ACHN (cell line): Measurements from ENCODE around the gene CSNK2B.
A peak's percentile ranks its signal among the peaks of the same experiment; 100 is the strongest.

Experiments used
- DNase-seq: peaks from one replicate; pipeline ENCODE4 v3.0.0-alpha.2; 2015
- in situ Hi-C: cut with HindIII; loops from 2 replicates; pipeline ENCODE4 v1.10.0; 2017; ENCODE audit warnings: low sequenced_read_pairs, low pct_ligation_motif_present, low pct_unique_long_range_greater_than_20kb

The CSNK2B gene

DNA sequence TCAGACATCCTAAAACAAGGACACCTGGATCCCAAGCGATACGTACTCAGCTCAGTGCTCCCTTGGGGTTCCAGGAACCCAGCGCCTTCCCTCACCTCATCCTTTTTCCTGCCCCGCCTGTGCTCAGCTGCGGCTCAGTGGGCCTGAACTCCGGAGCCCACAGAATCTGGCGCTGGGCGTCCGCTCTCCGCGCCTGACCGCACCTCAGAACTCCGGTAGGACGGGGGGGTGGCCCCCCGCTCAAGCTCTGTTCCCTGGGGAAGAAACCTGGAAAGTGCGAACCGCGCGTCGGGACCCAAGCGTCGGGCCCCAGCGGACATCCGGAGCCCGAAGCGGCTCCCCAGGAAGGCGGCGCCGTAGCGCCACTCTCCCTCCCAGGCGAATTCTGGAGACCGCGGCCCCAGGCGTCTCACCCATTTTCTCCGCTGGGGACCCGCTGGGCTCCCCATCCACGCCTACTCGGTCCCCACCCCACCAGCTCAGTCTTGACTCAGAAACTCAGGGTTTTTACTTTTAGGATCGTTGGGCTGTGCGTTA, 15.3 kb downstream of the CSNK2B start:
- DNase-seq: peak; percentile 83
- in situ Hi-C loops: no loop called here

DNA sequence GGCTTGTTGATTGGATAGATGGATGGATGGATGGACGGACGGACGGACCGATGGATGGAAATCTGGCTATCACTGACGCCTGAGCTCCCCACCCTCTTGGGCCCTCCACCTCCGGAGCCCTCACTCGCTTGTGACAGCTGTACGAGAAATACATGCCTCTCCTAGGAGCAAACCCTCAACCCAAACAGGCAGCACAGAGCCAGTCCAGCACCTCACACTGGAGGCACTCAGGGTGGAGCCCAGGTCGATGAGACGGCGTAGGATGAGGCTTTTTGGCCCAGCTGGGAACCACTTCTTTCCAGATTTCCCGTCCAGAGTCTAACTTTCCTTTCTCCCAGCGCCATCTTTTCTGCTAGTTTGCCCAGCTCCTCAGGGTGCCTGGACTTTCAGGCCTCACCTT, 17.7 kb downstream of the CSNK2B start:
- in situ Hi-C loops: no loop called here

DNA sequence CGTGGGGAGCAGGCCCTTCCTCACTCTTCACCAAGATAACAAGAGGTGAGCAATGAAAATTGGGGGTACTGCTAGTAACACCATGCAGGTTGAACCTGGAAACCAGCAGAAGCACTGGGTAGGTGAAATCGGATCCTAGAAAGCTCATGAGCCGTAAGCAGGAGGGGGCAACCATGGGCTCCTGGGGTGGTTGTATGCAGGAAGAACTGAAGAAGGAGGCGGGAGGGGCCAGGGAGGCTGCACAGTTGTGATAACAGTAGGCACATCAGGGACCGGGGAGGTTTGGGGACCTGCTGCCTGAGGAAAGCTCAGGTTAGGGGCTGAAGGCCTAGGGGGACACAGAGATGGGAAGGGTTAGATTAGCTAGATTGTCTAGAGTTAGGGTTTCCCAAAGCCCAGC, 20.6 kb downstream of the CSNK2B start:
- in situ Hi-C loops: no loop called here
- no peak for DNase-seq

More for the DNA sequence above, 17.7 kb downstream of the CSNK2B start:
- no peak for DNase-seq

DNA sequence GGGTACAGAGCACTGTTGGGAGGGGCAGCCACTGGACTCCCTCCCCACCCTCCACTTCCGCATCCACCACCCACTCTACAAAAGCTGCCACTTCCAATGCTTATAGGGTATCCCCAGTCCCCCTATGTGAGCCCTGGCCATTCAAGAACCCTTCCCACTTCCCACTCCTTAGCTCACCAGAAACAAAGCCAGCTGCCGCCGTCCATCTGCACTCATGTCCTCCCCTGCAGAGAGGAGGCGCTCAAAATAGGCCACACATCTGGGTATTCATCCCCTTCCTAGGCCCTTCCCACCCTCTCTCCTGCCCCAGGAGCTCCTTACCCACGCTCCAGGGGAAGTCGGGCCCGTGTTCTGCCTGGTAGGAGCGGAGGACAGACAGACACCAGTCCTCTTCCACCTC, 21.4 kb downstream of the CSNK2B start:
- in situ Hi-C loops: no loop called here
- no peak for DNase-seq

DNA sequence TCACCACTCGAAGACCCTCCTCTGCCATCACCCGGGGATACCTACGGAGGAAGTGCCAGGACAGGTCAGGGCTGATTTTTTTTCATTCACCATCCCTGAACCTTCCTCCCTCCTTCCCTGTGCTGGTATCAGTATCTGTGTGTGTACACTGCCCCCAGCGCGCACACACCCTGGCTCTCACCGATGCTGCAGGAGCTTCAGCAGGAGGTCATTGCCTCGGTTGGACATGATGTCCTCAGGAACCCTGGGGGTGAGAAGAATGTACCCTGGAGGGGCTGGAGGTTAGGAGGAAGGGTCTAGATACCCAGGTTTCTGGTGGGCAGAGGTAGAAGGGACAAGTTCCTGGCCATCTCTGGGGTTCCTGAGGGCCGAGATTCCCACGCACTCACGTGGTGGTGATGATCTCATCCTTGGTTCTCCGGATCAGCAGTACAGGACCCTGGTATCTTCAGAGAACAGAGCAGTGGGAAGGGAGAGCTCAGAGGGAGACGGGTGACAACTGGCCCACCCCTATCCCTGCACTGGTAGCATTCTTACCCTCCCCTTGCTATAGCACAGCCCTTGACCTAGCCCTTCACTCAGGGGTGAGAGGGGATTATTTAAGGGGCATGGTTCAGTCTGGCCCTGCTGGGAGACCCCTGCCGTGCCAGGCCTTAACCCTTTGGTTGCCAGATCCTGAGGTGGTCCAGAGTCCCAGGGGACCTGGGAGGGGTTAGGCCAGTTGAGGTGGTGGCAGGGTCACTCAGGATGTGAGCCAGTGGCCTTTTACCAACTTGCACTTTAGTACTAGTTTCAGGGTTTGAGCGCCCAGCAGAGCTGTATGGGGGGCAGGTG, 22.2 kb downstream of the CSNK2B start:
- DNase-seq: no peak
- in situ Hi-C loops: no loop called here

DNA sequence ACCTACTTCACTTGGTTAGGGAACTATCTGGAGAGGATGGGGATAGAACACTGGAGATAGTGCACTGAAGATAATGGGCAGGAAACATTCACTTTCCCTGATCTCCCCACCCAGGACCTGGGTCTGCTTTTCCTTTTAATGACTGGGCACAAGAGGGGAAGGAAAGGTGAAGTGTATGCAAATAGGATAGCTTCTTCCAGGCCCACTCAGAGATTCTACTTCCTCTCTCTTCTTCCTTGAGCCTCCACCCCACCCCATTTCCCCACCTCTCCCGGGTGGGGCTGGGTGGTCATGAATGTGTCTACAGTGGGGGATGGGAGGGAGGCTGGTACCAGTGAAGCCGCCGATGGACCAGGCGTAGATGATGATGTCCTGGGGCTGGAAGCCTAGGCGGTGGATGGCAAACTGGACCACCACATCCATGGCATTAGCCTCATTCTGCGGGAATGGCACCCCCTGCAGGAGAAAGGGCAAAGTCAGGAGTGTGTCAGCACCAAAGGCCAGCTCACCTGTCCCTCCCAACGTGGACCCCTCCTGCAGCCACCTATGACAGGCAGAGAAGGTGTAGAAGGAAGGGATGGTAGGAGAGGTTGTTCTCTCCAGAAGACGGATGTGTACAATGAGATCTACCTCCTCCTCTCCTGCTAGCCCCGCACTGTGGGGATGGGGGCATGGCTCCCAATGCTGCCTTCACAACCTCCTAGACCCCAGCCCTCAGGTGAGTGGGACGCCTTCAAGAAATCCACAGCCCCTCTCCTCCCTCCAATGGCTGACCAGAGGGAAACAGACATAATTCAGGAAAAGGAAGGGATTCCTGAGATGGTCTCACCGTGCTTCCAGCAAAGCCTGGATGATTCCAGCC, 23.6 kb downstream of the CSNK2B start:
- in situ Hi-C loops: no loop called here
- DNase-seq: no peak

DNA sequence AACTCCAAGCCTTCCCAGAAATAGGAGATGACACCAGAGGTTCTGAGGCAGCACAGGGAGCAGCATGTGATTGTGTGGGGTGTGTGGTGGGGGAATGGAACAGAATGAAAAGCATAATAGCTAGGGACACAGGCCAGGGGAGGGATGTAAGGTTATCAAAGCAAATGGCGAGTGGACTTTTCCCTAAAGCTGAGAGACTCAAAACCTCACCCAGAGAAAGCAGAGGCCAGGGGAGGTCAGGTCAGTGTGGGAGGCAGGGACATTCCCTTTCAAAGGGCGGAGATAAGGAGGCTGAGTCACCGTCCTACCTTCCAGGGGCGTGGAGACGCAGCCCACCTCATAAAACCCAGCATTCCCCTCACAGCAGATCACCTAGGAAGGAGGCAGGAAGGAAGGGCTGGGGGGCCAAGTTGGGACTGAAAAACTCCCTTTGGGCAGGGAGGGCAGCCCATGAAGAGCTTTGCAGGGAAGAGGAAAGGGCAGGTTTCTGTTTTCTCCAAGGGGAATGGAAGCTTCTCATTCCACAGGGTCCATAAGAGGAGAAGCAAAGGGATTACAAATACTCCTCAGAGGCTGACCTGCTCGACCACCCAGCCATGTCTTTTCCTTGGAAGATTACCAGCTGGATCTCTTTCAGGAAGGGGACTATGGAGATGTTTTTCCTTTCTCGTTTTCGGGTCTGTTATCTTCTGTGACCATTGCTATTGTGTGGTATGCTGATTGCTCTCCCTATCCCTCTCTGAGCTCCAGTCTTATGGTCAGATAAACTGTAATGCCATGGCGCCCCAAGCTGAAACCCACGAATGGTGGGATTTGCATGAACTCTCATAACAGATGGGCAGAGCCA, 24.6 kb downstream of the CSNK2B start:
- in situ Hi-C loops: no loop called here
- DNase-seq: no peak

DNA sequence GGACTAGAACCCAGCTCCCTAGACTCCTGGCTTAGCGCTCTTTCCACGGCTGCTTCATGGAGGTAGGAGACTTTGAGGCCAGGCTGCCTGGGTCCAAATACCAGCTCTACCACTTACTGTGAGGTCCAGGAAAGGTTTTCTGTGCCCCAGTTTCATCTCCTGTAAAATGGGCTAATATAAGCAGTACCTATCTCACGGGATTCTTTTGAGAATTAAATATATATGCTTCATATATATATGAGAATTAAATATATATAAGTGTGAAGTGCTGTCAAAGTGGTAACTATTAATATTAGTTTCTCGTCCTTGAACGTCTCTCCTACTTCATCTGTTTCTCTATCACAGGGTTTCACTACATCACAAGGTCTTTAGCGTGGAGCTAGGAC, 25.2 kb downstream of the CSNK2B start:
- in situ Hi-C loops: no loop called here

DNA sequence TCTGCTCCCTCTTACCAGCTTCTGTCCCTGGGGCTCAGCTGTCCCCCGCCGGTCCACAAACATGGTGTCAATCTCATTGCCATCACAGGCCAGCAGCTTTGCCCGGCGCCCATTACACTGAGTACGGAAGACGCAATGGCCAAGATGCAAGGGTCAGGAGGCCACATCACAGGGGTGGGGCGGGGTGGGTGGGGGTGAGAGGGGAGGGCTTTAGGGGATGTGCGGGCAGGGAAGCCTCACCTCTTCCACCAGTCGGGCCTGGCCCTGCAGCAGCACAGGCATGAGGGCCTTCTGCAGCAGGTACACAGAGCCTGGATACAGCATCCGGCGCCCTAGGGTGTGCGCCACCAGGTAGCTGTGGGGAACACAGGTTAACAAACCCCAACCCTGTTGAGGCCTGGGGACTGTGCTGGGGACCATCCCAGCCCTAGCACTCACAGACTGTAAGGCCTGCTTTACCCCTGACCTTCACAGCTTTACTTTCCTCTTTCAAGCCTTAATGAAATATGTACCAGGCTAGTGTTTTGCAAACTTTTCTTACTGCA, 25.8 kb downstream of the CSNK2B start:
- in situ Hi-C loops: no loop called here

More for the DNA sequence above, 25.2 kb downstream of the CSNK2B start:
- no peak for DNase-seq

DNA sequence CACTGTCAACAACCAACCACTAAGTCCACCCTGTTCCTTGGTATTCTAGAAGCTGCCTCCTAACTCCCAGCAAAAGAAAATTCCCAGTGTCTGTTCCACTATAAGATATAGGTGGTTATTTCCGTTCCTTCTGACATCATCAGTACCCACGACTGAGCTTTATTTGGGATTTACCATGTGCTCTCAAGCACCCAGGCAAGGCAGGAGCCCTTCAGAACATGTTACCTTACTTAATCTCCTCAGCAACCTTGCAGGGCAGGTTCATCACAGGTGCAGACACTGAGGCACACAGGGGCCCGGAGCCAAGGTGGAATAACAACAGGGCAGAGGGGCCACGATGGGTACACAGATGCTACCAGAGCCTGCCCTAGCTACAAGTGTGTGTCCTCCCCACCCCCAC, 26.5 kb downstream of the CSNK2B start:
- in situ Hi-C loops: no loop called here
- DNase-seq: no peak

More for the DNA sequence above, 25.8 kb downstream of the CSNK2B start:
- no peak for DNase-seq

DNA sequence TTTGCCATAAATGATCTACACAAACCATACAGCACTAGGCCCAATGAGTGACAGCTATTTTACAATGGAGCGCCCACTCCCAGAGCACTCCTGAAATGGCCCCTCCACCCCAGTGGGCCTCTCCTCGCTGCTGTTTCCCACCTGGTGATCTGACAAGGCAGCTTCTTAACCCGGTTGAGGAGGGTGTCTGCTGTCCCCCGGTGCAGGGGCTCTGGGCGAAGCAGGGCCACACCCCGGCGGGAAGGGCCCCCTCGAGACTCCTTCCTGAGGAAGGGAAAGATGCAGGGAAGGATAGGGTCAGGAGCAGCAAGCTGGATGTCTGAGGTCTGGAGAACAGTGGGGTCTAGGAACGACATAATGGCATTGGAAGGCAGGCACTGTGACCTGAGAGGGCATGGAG, 27.0 kb downstream of the CSNK2B start:
- in situ Hi-C loops: no loop called here
- DNase-seq: no peak

DNA sequence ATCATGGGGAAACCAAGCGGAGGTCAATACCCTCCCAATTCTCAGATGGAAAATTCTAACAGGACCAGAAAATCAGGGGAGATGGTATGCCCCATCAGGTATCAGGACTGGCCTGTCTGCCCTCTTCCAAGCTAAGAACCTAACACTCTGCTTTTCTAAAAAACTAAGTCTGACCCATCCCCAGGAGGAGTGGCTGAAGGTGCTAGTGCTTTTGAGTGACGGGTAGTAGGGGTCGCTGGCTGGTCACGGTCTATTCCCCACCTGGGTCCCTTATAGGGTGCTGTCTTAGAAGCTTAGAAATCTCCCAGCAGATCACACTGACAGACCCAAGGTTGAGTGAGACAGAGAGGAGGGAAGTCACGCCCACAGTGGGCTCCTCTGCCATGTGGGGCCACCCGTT, 27.7 kb downstream of the CSNK2B start:
- DNase-seq: no peak
- in situ Hi-C loops: no loop called here

DNA sequence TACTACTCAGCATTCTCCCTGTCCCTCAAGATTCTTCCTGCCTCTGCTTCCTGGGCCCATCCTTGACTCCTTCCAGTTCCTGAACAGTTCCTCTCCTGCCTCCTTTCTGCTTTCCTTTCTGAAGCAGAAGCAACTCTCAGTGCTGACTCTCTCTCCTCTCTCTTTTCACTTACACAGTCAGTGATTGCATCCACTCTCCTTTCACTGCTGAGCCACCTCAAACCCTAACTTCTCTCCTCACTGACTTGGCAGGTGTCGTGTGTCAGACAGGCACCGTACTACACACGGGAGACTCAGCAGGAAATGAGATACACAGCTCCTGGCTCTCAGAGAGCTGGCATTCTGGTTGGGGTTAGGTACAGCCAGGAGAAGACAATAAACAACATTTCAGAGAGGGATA, 31.7 kb downstream of the CSNK2B start:
- no peak for DNase-seq

DNA sequence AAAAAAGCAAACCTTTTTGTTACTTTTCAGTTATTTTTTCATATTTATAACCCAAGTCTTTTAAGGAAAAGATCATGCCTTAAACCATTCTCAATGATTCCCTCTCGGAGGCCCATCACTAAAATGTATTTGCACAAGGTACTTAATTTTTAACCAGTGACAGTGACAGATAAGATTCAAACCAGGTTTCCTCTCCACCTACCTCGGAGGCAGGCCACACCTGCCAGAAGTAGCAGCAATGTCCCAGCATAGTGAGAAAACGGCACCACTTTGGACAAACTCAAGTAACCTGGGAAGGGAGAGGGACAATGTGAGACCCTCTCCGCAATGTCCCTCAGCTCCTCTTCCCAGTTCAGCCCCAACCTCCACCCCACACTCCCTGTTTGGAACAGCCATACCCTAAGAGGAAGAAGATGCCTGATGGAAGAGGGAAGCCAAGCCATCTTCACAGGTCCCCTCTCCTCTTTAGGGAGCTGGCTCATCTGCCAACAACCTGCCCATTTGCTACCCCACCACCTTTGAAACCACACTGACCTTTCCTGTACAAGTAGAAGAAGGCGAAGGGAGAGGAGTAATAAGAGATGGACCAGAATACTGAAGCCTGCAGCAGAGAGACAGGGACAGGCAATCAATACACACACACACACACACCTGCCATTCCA, 35.0 kb downstream of the CSNK2B start:
- DNase-seq: no peak
- in situ Hi-C loops: no loop called here

More for the DNA sequence above, 31.7 kb downstream of the CSNK2B start:
- in situ Hi-C loops: no loop called here

DNA sequence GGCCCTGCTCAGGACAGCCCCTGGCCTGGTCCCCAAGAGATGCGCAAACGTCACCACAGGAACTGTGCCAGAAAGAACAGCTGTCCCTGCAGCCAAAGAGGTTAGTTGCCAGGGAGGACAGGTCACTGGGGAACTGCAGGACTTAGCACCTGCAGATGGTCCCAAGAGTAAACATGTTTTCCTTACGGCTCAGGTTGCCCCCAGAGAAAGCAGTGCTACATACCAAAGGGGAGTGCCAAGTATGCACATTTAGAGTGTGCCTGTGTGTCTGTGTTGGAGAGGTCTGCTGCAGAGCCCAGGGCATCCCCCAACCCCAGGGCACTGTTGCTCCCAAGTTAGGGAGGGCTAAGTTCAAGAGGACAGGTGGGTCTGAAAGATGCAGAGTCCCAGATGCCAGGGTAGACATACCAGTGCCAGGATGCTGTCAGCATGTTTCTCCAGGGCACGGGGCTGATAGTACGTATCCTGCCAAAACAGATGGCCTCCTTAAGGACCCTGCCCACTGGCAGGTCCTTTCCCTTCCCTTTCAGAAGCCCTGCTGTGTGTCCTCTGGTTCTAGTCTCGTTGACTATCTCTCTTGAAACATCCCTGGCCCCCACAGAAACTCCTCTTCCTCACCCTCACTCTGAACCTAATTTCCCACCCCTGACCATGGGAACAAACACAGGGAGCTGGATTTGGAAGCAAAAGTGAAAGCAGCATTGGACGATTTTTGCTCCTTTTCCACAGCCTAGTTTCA, 36.0 kb downstream of the CSNK2B start:
- peak; percentile 10 for DNase-seq
- in situ Hi-C loops: no loop called here

DNA sequence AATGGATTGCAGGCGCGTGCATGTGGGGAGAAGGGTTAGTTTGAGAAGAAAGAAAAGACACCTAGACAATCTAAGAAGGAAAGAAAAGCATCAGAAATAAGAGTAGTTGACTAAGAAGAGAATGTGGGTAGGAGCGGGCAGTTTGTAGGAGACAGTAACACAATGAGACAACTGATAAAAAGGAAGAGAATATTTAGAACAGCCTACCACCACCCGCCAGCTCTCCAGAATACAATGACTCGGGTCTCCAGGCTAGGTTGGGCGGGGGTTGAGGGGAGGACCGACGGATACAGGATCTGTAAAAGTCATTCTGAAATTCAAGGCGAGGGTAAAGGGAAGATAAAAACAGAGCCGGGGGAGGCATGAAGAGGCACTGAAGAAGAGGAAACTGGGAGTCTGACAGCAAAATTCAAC, 36.5 kb downstream of the CSNK2B start:
- no peak for DNase-seq
- in situ Hi-C loops: no loop called here
